ENCODE results near the gene BHLHE41. TPM values are rescaled to one million over a fixed set of nuclear protein-coding genes. Genes with fewer than 3 reads are reported as not detected.

BHLHE41 gene
- total RNA-seq (2011; cell fraction: chromatin; rRNA removed; ENCODE audit: low replicate concordance) = not detected in 2 replicates
- total RNA-seq (2011; cell fraction: nucleolus; rRNA removed) = not detected in 2 replicates
- total RNA-seq (2011; cell fraction: nucleoplasm; rRNA removed) = not detected in 2 replicates
- total RNA-seq (2014; rRNA removed) = not detected in 2 replicates
- not detected in 2 replicates for total RNA-seq (2014; rRNA removed; fragmentation: Illumina TruSeq; extraction: Trizol)
- total RNA-seq (2015; rRNA removed; fragmentation: Illumina TruSeq; extraction: Trizol) = not detected in 2 replicates
- 0.45 TPM in 1 of 2 replicates, not detected in the other for total RNA-seq (2021)
- not detected in 2 replicates for polyA plus RNA-seq (2011; rRNA removed)
- polyA plus RNA-seq (2011; cell fraction: cytosol; rRNA removed) = not detected in 2 replicates
- polyA plus RNA-seq (2011; cell fraction: nucleus; rRNA removed) = not detected in 2 replicates
- polyA plus RNA-seq (2012) = 0.03 TPM in 1 of 2 replicates, not detected in the other
- polyA plus RNA-seq (2014; fragmentation: Illumina TruSeq; extraction: Trizol) = not detected in 2 replicates
- not detected for polyA plus RNA-seq (2014; fragmentation: Nextera tagmentation; extraction: Ambion mirVana)
- polyA plus RNA-seq (2014; rRNA removed) = not detected in 2 replicates
- polyA minus RNA-seq (2011; rRNA and poly(A)+ RNA removed) = not detected in 2 replicates
- polyA minus RNA-seq (2011; cell fraction: cytosol; rRNA and poly(A)+ RNA removed) = not detected in 2 replicates
- not detected in 2 replicates for polyA minus RNA-seq (2011; cell fraction: nucleus; rRNA and poly(A)+ RNA removed)
- percentile 24 among the genes with signal in this experiment for Bru-seq, nascent RNA
- BruChase-seq, experiment 1, labeled RNA remaining after a 2-hour chase = percentile 18 among the genes with signal in this experiment
- BruChase-seq, experiment 2, labeled RNA remaining after a 6-hour chase = percentile 30 among the genes with signal in this experiment
- long read RNA-seq, experiment 1 = 0 reads
- long read RNA-seq, experiment 2 = 0 reads
- long read RNA-seq, experiment 3 = 0 reads

DNA sequence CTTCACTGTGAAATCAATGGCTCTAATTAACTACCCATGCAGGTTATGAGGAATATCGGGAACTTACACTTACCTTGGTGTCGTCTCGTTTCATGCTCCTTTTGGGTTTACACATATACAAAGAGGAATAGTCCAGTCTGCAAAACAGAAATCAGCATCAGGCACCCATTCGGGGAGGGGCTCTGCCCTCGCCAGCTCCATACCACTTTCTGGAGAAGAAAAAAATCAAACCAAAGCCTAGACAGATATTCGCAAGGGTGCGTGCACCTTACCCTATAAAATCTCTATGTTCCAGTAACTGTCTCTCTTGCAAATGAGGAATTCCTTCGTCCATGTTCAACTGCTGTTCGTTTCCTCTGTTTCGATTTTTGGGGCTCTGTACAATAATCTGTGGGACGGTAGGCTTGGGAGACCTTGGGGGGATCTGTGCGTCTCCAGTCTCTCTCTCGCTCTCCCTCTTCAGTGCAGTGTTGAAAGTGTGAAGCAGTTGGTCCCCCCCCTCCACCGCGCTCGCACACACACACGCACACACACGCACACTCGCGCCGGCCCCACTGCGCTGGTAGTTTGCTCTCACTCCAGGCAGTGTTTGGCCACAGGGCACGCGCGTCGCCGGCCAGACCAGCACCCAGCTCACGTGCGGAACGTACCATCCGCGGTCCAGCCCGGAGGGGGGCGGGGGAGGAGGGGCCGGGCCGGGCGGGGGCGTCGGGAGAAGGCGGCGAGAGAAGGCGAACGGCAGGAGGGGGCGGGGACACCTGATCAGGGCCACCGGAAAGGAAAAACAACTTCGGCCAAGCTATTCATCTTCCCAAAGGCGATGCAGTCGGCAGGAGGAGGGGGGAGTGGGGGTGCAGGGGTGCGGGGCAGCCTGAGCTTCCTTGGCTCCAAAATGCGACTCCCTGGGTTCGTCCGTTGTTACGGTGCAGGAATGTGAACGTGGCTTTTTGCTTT is at the start of gene BHLHE41:
BHLHE41 (minus strand) TSS at position 592 of the 954 bp plus-strand sequence; CDS start at position 334, 258 bp downstream.
- no peaks in the 10 kb centered on the region; the same call in 1 of the 2 replicates for H4K20me1 ChIP-seq (replicated peaks; ENCODE audit: control insufficient read depth, insufficient read depth, low read length)
- H3K4me1 ChIP-seq (replicated peaks in 1 of 2; ENCODE audit: control insufficient read depth in 2 of 2, insufficient read depth in 2 of 2, low read length in 2 of 2) = peaks cover 0 to 25% of the 10 kb centered on the region in 2 experiments; a peak in 4 of 5 replicates
- no peak within 1 kb of the TSS for H2AFZ ChIP-seq (ENCODE audit: low read depth, low read length)
- 7% methylated on average over 18 of the region's 54 CpGs for WGBS (ENCODE audit: insufficient coverage, low coverage, missing lambda C conversion rate)
- BruUV-seq (replicated peaks) = no TSS peak
- ChIA-PET CTCF (ENCODE audit: low intra/inter-chr PET ratio) (no interaction called here), POLR2A (interaction anchor here (2.1 kb wide), 1 partner anchor 11 kb away, joined by 6 read pairs; no protein-coding TSS in a partner anchor)
- H3K36me3 ChIP-seq (ENCODE audit: control insufficient read depth, insufficient read depth, low read length) = no peaks in the 10 kb centered on the region
- no peak within 1 kb of the TSS for H3K4me2 ChIP-seq (ENCODE audit: insufficient read depth, low read length)
- no peaks in the 10 kb centered on the region for H3K9me1 ChIP-seq (ENCODE audit: control insufficient read depth, insufficient read depth, low read length)
- DNase-seq (ENCODE audit: extremely low read depth in 1 of 4, low spot score in 3 of 4) (peak in 2 of 4 experiments; percentile 47 to 53), FAIRE-seq (no peak), ATAC-seq (no peak)
- no peaks in the 10 kb centered on the region for H3K79me2 ChIP-seq (ENCODE audit: control insufficient read depth, insufficient read depth, low read length)
- H3K9me3 ChIP-seq (replicated peaks; ENCODE audit: control insufficient read depth, insufficient read depth, low read depth, low read length) = no peaks in the 10 kb centered on the region
- H3K27ac ChIP-seq (ENCODE audit: extremely low read depth, low read depth, low read length) = no peak within 1 kb of the TSS
- intact Hi-C loops (cut with micrococcal nuclease) (no loop called here), in situ Hi-C loops (cut with MboI) (no loop called here)
- H3K9ac ChIP-seq (ENCODE audit: insufficient read depth in 1 of 2, low read depth in 2 of 2, low read length in 2 of 2) = no peak within 1 kb of the TSS
- H3K4me3 ChIP-seq = no peak within 1 kb of the TSS; the same call in 1 of the 2 replicates
- H3K27me3 ChIP-seq (ENCODE audit: control insufficient read depth in 2 of 2, insufficient read depth in 2 of 2, low read length in 2 of 2) = peaks cover 46 to 52% of the 10 kb centered on the region in 2 experiments
- TF ChIP-seq CREB3 (tag; conservative IDR thresholded peaks at IDR 0.05; ENCODE audit: low read depth) (no peak), CEBPZ (IDR thresholded peaks at IDR 0.05; ENCODE audit: borderline replicate concordance, low read depth, low read length) (no peak), STAT5A (IDR thresholded peaks at IDR 0.05; ENCODE audit: borderline replicate concordance, low read length) (no peak), ZNF184 (CRISPR knock-in tag; IDR thresholded peaks at IDR 0.05) (no peak), JUNB (CRISPR knock-in tag; conservative IDR thresholded peaks at IDR 0.05) (no peak)
- TF ChIP-seq, protein P1, sequence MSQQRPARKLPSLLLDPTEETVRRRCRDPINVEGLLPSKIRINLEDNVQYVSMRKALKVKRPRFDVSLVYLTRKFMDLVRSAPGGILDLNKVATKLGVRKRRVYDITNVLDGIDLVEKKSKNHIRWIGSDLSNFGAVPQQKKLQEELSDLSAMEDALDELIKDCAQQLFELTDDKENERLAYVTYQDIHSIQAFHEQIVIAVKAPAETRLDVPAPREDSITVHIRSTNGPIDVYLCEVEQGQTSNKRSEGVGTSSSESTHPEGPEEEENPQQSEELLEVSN (IDR thresholded peaks at IDR 0.05; ENCODE audit: borderline replicate concordance in 1 of 2, extremely low read depth in 1 of 2, insufficient read depth in 1 of 2, insufficient read length in 1 of 2, low read depth in 1 of 2, low read length in 1 of 2, poor library complexity in 1 of 2, severe bottlenecking in 1 of 2) = peak in 1 of 2 experiments; percentile 28
- TF ChIP-seq, protein P2, sequence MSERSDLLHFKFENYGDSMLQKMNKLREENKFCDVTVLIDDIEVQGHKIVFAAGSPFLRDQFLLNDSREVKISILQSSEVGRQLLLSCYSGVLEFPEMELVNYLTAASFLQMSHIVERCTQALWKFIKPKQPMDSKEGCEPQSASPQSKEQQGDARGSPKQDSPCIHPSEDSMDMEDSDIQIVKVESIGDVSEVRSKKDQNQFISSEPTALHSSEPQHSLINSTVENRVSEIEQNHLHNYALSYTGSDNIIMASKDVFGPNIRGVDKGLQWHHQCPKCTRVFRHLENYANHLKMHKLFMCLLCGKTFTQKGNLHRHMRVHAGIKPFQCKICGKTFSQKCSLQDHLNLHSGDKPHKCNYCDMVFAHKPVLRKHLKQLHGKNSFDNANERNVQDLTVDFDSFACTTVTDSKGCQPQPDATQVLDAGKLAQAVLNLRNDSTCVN (CRISPR knock-in tag; IDR thresholded peaks at IDR 0.05) = no peak

All from K562 (cell line).